Measurements from ENCODE around the gene TMEM141.
"Not testable (repeated sequence)": the region's sequence is repeated elsewhere in the genome, so short reads cannot be mapped to it uniquely, and the experiment has no call there.

Gene TMEM141

GRCh38 chr9:136833381-136834048 is 42.4 kb downstream of the TMEM141 start:
- not testable (repeated sequence) for FAIRE-seq

- FAIRE-seq: no peak
Observed at GRCh38 chr9:136835162-136835931, 44.2 kb downstream of the TMEM141 start.

DNA sequence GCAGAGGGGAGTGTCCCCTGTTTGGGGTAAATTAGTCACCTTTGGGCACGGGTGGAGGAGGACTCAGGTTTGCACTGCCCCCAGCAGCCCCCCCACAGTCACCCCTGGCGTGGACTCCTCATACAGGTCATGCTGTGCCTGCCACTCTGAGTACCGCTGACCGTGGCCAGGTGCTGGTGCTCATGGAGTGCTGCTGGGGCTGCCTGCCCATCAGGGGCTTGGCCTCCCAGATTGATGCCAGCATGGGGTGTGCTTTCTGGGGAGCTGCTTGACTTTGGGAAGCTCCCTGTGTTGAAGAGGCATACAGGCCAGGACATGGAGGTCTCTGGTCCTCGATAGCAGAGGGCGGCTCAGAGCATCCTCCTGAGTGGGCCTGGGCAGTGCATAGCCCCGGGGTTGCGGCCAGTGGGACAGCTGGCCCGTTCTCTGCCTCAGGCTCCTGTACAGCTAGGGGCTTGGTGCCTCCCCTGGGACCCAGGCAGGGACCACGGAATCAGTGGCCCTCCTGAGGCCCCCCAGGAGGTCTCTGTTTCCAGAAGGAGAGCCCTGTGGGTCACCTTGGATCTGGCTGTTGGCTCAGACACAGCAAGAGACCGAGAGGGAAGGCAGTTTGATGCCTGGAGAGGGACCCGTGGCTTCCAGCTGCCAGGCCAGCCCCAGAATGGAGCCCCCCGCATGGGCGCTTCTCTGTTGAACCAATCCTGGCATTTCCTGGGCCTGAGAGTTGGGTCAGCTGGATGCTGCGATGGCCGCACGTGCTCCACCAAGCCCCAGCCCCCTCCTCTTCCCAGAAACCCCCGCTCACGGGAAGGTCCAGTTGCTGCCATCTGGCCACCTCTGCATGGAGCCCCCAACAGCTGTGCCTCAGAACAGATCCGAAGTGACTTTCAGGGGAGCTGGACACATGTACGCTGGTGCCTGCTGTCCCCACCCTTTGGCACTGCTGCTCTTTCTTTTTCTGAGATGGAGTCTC is 45.1 kb downstream of the TMEM141 start:
- no peak for FAIRE-seq

- FAIRE-seq: no peak
Observed at GRCh38 chr9:136837146-136837855, 46.2 kb downstream of the TMEM141 start.

DNA sequence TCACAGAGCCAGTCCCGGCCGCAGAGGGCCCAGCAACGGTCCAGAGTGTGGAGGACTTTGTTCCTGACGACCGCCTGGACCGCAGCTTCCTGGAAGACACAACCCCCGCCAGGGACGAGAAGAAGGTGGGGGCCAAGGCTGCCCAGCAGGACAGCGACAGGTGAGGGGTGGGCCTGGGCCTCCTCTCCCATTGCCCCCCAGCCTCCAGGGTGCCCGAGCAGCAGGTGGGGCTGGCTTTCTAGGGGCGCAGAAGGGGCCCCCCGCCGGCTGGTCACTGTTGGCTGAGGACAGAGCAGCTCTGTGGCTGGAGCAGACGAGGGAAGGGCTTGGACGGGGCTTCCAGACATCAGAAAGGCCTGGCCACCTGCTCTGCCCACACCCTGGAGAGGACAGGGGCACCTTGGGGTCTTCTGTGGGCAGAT is 46.7 kb downstream of the TMEM141 start:
- not testable (repeated sequence) for FAIRE-seq

DNA sequence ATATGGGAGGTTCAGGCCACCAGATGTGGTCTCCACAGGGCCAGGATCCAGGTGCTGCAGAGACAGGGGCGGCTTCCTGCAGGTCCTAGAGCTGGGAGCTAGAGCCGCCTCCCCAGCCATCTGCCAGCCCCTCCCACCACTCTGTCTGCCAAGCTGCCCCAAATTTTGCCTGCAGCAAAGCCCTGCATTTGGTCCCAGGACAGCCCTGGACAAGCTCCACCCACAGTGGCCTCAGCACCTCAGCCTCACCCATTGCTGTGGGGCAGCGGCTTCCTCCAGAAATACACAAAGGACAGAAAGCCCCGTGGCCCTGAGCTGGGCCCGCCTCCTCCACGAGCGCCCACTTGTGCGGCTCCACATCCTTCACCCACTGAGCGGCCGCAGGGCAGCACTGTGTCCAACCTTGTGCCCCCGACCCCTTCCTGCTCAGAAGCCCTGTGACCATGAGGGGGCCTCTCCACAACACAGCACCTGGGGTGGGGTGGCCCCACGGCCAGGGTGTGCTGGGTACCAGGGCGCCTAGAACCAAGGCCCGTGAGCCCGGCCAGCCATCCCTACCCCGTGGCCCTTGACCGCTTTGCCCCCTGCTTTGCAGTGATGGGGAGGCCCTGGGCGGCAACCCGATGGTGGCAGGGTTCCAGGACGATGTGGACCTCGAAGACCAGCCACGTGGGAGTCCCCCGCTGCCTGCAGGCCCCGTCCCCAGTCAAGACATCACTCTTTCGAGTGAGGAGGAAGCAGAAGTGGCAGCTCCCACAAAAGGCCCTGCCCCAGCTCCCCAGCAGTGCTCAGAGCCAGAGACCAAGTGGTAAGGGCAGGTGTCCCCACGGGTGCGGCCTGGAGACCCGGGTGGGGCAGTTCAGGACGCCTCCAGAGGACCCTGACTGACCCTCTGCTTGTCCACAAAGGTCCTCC is 47.4 kb downstream of the TMEM141 start:
- no peak for FAIRE-seq

GRCh38 chr9:136839229-136840139 is 48.3 kb downstream of the TMEM141 start:
- no peak for FAIRE-seq

DNA sequence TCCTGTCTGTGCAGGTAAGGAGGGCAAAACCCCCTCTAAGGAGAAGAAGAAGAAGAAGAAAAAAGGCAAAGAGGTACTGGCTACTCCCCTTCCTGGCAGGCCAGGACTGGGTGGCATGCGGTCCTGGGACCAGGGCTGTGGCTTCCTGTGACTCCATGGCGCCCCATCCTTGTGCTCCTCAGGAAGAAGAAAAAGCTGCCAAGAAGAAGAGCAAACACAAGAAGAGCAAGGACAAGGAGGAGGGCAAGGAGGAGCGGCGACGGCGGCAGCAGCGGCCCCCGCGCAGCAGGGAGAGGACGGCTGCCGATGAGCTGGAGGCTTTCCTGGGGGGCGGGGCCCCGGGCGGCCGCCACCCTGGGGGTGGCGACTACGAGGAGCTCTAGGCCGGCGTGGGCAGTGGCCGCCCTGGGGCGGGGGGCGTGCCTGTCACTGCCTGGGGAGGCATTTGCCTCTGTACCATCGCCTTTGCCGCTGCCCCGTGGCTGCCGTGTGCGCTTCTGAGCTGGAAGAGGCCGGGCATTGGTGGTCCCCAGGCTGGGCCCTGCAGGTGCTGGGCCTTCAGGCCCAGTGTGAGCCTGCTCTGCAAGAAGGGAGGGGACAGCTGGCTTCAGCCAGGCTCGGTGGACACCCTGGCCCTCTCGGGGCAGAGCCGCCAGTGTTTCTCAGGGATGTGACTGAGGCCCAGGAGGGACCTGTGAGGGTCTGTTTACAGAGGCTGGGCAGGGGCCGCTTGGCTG is 49.2 kb downstream of the TMEM141 start:
- no peak for FAIRE-seq

DNA sequence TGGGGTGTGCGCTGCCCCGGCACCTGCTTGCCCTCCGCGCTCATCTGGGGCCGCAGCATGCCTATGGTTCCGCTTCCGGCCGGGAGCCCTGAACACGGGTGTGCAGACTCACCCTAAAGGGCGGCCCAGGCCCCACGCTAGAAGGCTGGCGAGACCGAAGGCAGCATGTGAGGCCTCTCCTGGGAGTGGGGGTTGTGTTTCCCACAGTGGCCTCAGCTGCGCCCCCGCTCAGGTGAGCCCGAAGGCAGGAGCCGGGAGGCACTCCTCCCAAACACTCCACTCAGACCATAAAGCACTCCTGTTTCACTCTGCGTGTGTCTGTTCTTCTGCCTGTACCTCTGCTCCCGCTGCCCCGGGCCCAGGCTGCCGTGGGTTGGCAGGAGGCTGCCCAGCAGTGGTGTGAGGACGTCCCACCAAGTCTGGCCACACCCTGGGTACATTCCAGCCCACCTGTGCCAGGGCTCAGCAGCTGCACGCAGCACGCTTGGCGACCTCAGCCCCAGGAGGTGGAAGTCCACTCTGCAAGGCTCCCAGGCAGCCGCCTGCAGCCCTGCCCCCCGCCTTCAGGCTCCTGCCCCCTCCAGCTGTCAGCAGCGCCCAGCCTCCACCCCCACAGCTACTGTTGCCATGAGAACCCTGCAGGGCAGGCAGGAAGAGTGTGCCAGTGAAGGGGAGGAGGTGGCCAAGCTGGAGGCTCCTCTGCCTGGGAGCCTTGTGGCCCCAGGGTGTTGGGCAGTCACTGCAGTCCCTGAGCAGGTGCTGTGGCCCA is 49.9 kb downstream of the TMEM141 start:
- FAIRE-seq: no peak

DNA sequence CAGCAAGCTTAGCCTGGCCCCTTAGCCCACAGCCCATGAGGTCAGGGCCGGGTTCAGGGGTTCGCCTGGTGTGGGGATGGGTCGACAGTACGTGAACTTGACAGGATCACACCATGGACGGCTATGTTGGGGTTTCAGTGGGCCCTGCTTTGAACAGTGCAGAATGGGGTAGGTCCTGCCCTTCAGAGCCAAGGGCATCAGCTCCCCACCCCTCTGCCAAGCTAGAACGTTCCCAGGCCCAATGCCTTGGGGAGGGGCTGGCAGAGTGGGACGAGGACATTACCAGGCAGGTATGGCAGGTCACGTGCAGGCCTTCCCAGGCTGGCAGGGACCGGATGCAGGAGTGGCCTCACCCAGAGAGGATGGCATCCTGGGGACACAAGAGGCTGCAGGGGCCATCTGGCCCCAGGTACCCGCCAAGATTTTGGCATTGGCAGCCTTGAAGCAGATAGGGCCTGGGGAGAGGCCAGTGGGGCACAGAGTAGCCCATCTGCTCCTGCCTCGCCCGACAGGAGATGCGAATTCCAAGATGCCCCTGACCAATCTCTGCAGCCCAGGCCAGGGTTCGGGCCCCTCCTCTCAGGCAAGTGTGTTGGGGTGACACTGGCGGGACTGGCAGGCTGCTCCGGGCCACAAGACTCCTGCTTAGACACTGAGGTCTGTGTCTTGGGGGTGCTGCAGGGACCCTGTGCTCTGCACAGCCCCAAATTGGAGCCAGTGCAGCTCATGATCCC is 50.7 kb downstream of the TMEM141 start:
- FAIRE-seq: not testable (repeated sequence)

DNA sequence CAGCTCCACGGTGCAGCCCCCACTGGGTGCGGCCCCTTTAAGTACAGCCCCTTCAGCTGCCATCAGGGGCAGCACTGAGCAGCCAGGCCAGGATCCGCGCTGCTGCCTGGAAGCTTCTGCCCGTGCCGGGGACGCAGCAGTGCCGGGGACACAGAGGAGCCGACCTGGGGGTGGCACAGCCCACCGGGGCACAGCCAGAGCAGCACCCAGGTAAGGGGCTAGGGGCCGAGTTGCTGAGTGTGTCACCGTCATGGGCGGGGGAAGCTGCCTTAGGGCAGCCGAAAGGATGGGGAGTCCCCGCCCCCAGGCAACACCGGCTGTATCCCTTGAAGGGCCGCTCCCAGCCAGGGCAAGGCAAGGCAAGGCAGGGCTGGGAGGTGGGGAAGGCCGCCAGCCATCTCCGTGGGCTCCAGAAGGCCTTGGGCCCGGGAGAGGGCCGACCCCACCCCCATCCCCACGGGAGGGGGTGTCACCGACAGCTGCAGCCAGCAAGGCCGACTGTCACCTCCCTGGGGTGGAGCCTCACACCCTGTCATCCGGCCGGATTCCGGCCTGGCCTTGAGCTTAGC is 51.3 kb downstream of the TMEM141 start, which contains the start of gene AJM1:
AJM1 (plus strand) TSS at position 99 of the 569 bp plus-strand sequence. CDS start 1,937 bp downstream, outside the sequence.
- FAIRE-seq: not testable (repeated sequence)
